GM12878 (cell line): ENCODE measurements around the gene FAM110A. TPM values are rescaled to one million over a fixed set of nuclear protein-coding genes. Genes with fewer than 3 reads are reported as not detected.

Experiments used
- ATAC-seq: fragments of 200-7000 bp; cut with Tn5 transposase; 3 replicates; pipeline ENCODE4 v1.9.1; 2020; ENCODE audit warnings: mild to moderate bottlenecking, moderate library complexity
- BruUV-seq: library from RNA; stranded (reverse); fragments of 400-500 nt; replicated peaks from 2 replicates; lab custom pipeline; 2021; lab: Mats Ljungman, UMichigan
- CTCF ChIA-PET: fragments of 300-600 bp; sonication (Branson Sonifier 250); formaldehyde crosslinking; extraction: SDS; loops from one replicate; lab custom pipeline; 2021; ENCODE audit warnings: inconsistent platforms; lab: Yijun Ruan, JAX
- POLR2A ChIA-PET: fragments of 350-600 bp; formaldehyde crosslinking; extraction: SDS; loops from one replicate; lab custom pipeline; 2021; ENCODE audit warnings: inconsistent platforms; lab: Charles Lee
- RAD21 ChIA-PET: fragments of 300-600 bp; sonication (Branson Sonifier 250); formaldehyde crosslinking; loops from one replicate; lab custom pipeline; 2023; ENCODE audit warnings: antibody characterized with exemption; ENCODE audit not compliant: unreplicated experiment; lab: Charles Lee
- SMC1A ChIA-PET: fragments of 300-600 bp; sonication (Branson Sonifier 250); formaldehyde crosslinking; loops from one replicate; lab custom pipeline; 2023; ENCODE audit not compliant: unreplicated experiment, uncharacterized antibody; lab: Charles Lee
- DNase-seq: peaks from one replicate; pipeline ENCODE4 v3.0.0-alpha.2; 2011; ENCODE audit warnings: low read depth, low spot score
- FAIRE-seq: peaks from 3 replicates; lab custom pipeline; 2011; peaks lifted over from hg19 to GRCh38; lab: Jason Lieb, UNC
- H2AFZ ChIP-seq: 2 replicates; pipeline ENCODE4 v1.6.0; 2011; ENCODE audit warnings: low read depth, low read length, control low read depth; ENCODE audit not compliant: control insufficient read depth
- H3K27ac ChIP-seq: 2 replicates; pipeline ENCODE4 v1.5.1; 2011; ENCODE audit warnings: control low read depth; ENCODE audit not compliant: control insufficient read depth, insufficient read depth
- H3K27me3 ChIP-seq, 2 experiments: replicated peaks in 1 of 2; 2 replicates each; pipeline versions ENCODE4 v1.6.0 to v1.6.1; 2011; ENCODE audit warnings: low read length in 1 of 2; ENCODE audit not compliant: control insufficient read depth in 2 of 2, insufficient read depth in 2 of 2
- H3K36me3 ChIP-seq, 2 experiments: 2 replicates each; pipeline ENCODE4 v1.5.1; 2011; ENCODE audit warnings: low read length in 1 of 2; ENCODE audit not compliant: control insufficient read depth in 2 of 2, insufficient read depth in 2 of 2
- H3K4me1 ChIP-seq: 2 replicates; pipeline ENCODE4 v1.6.1; 2011; ENCODE audit warnings: mild to moderate bottlenecking, low read length, moderate library complexity, mixed read lengths; ENCODE audit not compliant: control insufficient read depth, insufficient read depth
- H3K4me2 ChIP-seq: 2 replicates; pipeline ENCODE4 v1.6.0; 2011; ENCODE audit warnings: control low read depth; ENCODE audit not compliant: control insufficient read depth, insufficient read depth
- H3K4me3 ChIP-seq: fragments of 200-600 bp; sonication (generic); 2 replicates; pipeline ENCODE4 v1.5.1; 2016
- H3K79me2 ChIP-seq: 2 replicates; pipeline ENCODE4 v1.6.0; 2011; ENCODE audit warnings: low read length; ENCODE audit not compliant: control insufficient read depth, insufficient read depth
- H3K9ac ChIP-seq: 2 replicates; pipeline ENCODE4 v1.8.0; 2011; ENCODE audit warnings: low read length, control low read depth, mixed read lengths; ENCODE audit not compliant: control insufficient read depth, insufficient read depth
- H3K9me3 ChIP-seq: replicated peaks from 3 replicates; pipeline ENCODE4 v1.5.1; 2011; ENCODE audit warnings: mild to moderate bottlenecking, low read length; ENCODE audit not compliant: control insufficient read depth, insufficient read depth
- H4K20me1 ChIP-seq: 2 replicates; pipeline ENCODE4 v1.6.0; 2011; ENCODE audit not compliant: control insufficient read depth, insufficient read depth
- CREM ChIP-seq: IDR thresholded peaks from 2 replicates; pipeline ENCODE4 v1.6.1; 2014; ENCODE audit warnings: antibody characterized with exemption, low read depth
- EED ChIP-seq: sonication (generic); IDR thresholded peaks from 2 replicates; pipeline ENCODE4 v1.6.1; 2016; ENCODE audit warnings: antibody characterized with exemption, low read depth
- JUND ChIP-seq: IDR thresholded peaks from 2 replicates; pipeline ENCODE4 v1.6.1; 2012; ENCODE audit warnings: low read depth, mild to moderate bottlenecking, low read length, improper control_type of control experiment, moderate library complexity
- SUZ12 ChIP-seq: fragments of 200-600 bp; sonication (generic); IDR thresholded peaks from one replicate; pipeline ENCODE4 v1.6.1; 2018; ENCODE audit warnings: antibody characterized with exemption, mild to moderate bottlenecking; ENCODE audit not compliant: unreplicated experiment
- TARDBP ChIP-seq: IDR thresholded peaks from 2 replicates; pipeline ENCODE4 v1.6.1; 2016; ENCODE audit warnings: borderline replicate concordance
- WRNIP1 ChIP-seq: IDR thresholded peaks from 2 replicates; pipeline ENCODE4 v1.6.1; 2011; ENCODE audit warnings: low read depth, low read length, improper control_type of control experiment, borderline replicate concordance
- ZNF384 ChIP-seq: IDR thresholded peaks from 2 replicates; pipeline ENCODE4 v1.6.1; 2012; ENCODE audit warnings: low read depth, mild to moderate bottlenecking, low read length, improper control_type of control experiment, borderline replicate concordance
- WGBS: methylation state at CpG from one replicate; pipeline ENCODE4 v1.1.6; 2016; ENCODE audit warnings: low lambda C conversion rate; ENCODE audit not compliant: insufficient replicate concordance, insufficient coverage; ENCODE audit errors: missing lambda C conversion rate; 5-methylcytosine and 5-hydroxymethylcytosine counted together
- in situ Hi-C: fragments of 300-500 bp; cut with MboI; formaldehyde crosslinking; loops from 9 replicates; pipeline ENCODE4 v1.14.3; 2018; ENCODE audit warnings: mixed read lengths
- intact Hi-C: fragments of 100-400 bp; cut with micrococcal nuclease; formaldehyde crosslinking; loops from one replicate; pipeline ENCODE4 v1.14.2; 2022; ENCODE audit not compliant: unreplicated experiment
- polyA plus RNA-seq, 11 experiments: library from polyadenylated mRNA; depleted of rRNA in 4 of 11; unstranded in 6 of 11; stranded (reverse) in 5 of 11; fragments of >200 nt; fragmentation: Nextera tagmentation in 4 of 11; fragmentation: Illumina TruSeq in 1 of 11; extraction: Ambion mirVana in 4 of 11; extraction: Trizol in 1 of 11; gene quantifications; 1 replicate in 1 of 11; 2 replicates in 10 of 11; pipeline versions ENCODE4 v1.2.1 to v1.2.3, GENCODE V29; 2011 to 2016; ENCODE audit warnings: inconsistent platforms in 2 of 11, missing spikeins in 2 of 11, low read depth in 1 of 11
- total RNA-seq, 4 experiments: library from RNA; depleted of rRNA in 3 of 4; stranded (reverse); fragments of >200 nt in 3 of 4; fragmentation: Illumina TruSeq in 1 of 4; extraction: Trizol in 1 of 4; gene quantifications; 2 replicates each; pipeline versions ENCODE4 v1.2.1 to v1.2.3, GENCODE V29; 2013 to 2021
- TF ChIP-seq, protein P1 (sequence below): IDR thresholded peaks from 2 replicates; pipeline ENCODE4 v1.6.1; 2011; ENCODE audit warnings: low read depth, low read length, improper control_type of control experiment, borderline replicate concordance
- TF ChIP-seq, protein P2 (sequence below): fragments of 150-350 bp; IDR thresholded peaks from 2 replicates; pipeline ENCODE4 v1.6.1; 2016; ENCODE audit warnings: low read depth, low read length

FAM110A gene
- total and polyA plus RNA-seq, 10 of the 15 experiments (the other 5 are each of a cell fraction or from before 2014, with no cell fraction given) = 1.1 to 14.8 (median 7.4) TPM

DNA sequence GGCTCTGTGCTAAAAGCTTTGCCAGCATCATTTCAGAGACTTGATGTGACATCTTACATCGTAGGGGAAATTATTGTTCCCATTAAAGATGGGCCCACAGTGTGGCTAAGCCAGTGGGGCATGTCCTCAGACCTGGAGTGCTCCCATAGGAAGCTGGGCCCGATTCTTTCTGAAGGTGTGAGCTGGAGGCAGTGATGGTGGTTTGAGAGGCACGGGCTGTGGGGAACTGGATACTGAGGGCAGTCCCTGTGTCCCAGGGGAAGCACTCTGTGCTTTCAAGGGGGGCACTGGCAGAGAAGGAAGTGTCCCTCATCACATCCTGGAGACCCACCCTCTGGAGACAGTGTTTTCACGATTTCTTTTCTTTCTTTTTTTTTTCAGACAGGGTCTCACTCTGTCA lies 8.6 kb upstream of the FAM110A start:
- FAIRE-seq (no peak), DNase-seq (no peak), ATAC-seq (no peak)
- Histone ChIP-seq H3K27me3 (no peaks in the 10 kb centered on the region), H3K9ac (no peak overlapping the region), H4K20me1 (no peaks in the 10 kb centered on the region), H3K9me3 (no peaks in the 10 kb centered on the region; the same call in 2 of the 3 replicates), H3K4me3 (no peak overlapping the region), H3K4me1 (no peaks in the 10 kb centered on the region; the same call in 1 of the 2 replicates), H2AFZ (no peak overlapping the region), H3K27ac (no peak overlapping the region), H3K4me2 (no peak overlapping the region), H3K79me2 (no peaks in the 10 kb centered on the region), H3K36me3 (no peaks in the 10 kb centered on the region)
- in situ Hi-C loops = no loop called here
- intact Hi-C loops = no loop called here
- BruUV-seq = no TSS peak
- no peak for TF ChIP-seq ZNF384
- TF ChIP-seq, protein P1, sequence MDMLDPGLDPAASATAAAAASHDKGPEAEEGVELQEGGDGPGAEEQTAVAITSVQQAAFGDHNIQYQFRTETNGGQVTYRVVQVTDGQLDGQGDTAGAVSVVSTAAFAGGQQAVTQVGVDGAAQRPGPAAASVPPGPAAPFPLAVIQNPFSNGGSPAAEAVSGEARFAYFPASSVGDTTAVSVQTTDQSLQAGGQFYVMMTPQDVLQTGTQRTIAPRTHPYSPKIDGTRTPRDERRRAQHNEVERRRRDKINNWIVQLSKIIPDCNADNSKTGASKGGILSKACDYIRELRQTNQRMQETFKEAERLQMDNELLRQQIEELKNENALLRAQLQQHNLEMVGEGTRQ = no peak
- no peak for TF ChIP-seq JUND
- TF ChIP-seq WRNIP1 = no peak
- TF ChIP-seq CREM = no peak
- no peak for TF ChIP-seq EED
- TF ChIP-seq TARDBP = no peak
- TF ChIP-seq, protein P2, sequence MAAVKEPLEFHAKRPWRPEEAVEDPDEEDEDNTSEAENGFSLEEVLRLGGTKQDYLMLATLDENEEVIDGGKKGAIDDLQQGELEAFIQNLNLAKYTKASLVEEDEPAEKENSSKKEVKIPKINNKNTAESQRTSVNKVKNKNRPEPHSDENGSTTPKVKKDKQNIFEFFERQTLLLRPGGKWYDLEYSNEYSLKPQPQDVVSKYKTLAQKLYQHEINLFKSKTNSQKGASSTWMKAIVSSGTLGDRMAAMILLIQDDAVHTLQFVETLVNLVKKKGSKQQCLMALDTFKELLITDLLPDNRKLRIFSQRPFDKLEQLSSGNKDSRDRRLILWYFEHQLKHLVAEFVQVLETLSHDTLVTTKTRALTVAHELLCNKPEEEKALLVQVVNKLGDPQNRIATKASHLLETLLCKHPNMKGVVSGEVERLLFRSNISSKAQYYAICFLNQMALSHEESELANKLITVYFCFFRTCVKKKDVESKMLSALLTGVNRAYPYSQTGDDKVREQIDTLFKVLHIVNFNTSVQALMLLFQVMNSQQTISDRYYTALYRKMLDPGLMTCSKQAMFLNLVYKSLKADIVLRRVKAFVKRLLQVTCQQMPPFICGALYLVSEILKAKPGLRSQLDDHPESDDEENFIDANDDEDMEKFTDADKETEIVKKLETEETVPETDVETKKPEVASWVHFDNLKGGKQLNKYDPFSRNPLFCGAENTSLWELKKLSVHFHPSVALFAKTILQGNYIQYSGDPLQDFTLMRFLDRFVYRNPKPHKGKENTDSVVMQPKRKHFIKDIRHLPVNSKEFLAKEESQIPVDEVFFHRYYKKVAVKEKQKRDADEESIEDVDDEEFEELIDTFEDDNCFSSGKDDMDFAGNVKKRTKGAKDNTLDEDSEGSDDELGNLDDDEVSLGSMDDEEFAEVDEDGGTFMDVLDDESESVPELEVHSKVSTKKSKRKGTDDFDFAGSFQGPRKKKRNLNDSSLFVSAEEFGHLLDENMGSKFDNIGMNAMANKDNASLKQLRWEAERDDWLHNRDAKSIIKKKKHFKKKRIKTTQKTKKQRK = no peak
- TF ChIP-seq SUZ12 = no peak
- ChIA-PET RAD21 (no interaction called here), CTCF (no interaction called here), SMC1A (interaction anchor here (0.6 kb wide), 1 partner anchor 208 kb away, joined by 3 read pairs; no protein-coding TSS in a partner anchor), POLR2A (no interaction called here)
- 6% methylated on average over 4 of the region's 4 CpGs for WGBS
